ENCODE measurements around the gene PLOD1.

The PLOD1 gene

GRCh38 chr1:11960715-11961114, 26.2 kb downstream of the PLOD1 start:
- Histone ChIP-seq H3K9me3 (no peaks in the 10 kb centered on the region), H3K36me3 (peaks cover 60% of the 10 kb centered on the region), H3K27me3 (no peaks in the 10 kb centered on the region), H3K4me3 (ENCODE audit: low read depth in 1 of 2, low read length in 1 of 2) (peak overlapping the region; percentile 25 to 53), H3K27ac (peak overlapping the region; percentile 91), H3K4me1 (ENCODE audit: control insufficient read depth in 1 of 2, insufficient read depth in 1 of 2, low read depth in 1 of 2, low read length in 1 of 2) (peaks cover 29 to 35% of the 10 kb centered on the region in 2 experiments)
- TF ChIP-seq CTCF (IDR thresholded peaks at IDR 0.05), result no peak

- H3K27ac ChIP-seq, result peak overlapping the region; percentile 91
- H3K4me3 ChIP-seq (ENCODE audit: low read depth in 1 of 2, low read length in 1 of 2), result peak overlapping the region; percentile 25 to 53
- H3K27me3 ChIP-seq, result no peaks in the 10 kb centered on the region
- peaks cover 65% of the 10 kb centered on the region for H3K36me3 ChIP-seq
- H3K4me1 ChIP-seq (ENCODE audit: control insufficient read depth in 1 of 2, insufficient read depth in 1 of 2, low read depth in 1 of 2, low read length in 1 of 2), result peaks cover 24 to 30% of the 10 kb centered on the region in 2 experiments
- no peak for TF ChIP-seq CTCF (IDR thresholded peaks at IDR 0.05)
- H3K9me3 ChIP-seq, result no peaks in the 10 kb centered on the region
Observed at GRCh38 chr1:11961230-11961629, 26.7 kb downstream of the PLOD1 start.

- H3K36me3 ChIP-seq, result peaks cover 55% of the 10 kb centered on the region
- peak overlapping the region; percentile 40 for H3K27ac ChIP-seq
- H3K27me3 ChIP-seq, result no peaks in the 10 kb centered on the region
- H3K9me3 ChIP-seq, result no peaks in the 10 kb centered on the region
- H3K4me1 ChIP-seq (ENCODE audit: control insufficient read depth in 1 of 2, insufficient read depth in 1 of 2, low read depth in 1 of 2, low read length in 1 of 2), result peaks cover 25 to 27% of the 10 kb centered on the region in 2 experiments
- no peak for TF ChIP-seq CTCF (IDR thresholded peaks at IDR 0.05)
- H3K4me3 ChIP-seq (ENCODE audit: low read depth in 1 of 2, low read length in 1 of 2), result no peak overlapping the region
Observed at GRCh38 chr1:11963622-11964021, 29.1 kb downstream of the PLOD1 start.

- no peaks in the 10 kb centered on the region for H3K27me3 ChIP-seq
- no peak for TF ChIP-seq CTCF (IDR thresholded peaks at IDR 0.05)
- H3K27ac ChIP-seq, result no peak overlapping the region
- H3K4me3 ChIP-seq (ENCODE audit: low read depth in 1 of 2, low read length in 1 of 2), result no peak overlapping the region
- H3K36me3 ChIP-seq, result peaks cover 60% of the 10 kb centered on the region
- H3K4me1 ChIP-seq (ENCODE audit: control insufficient read depth in 1 of 2, insufficient read depth in 1 of 2, low read depth in 1 of 2, low read length in 1 of 2), result peaks cover 25 to 27% of the 10 kb centered on the region in 2 experiments
- no peaks in the 10 kb centered on the region for H3K9me3 ChIP-seq
Observed at GRCh38 chr1:11964656-11965055, 30.1 kb downstream of the PLOD1 start.

GRCh38 chr1:11967028-11967547, 32.6 kb downstream of the PLOD1 start:
- H3K4me3 ChIP-seq (ENCODE audit: low read depth in 1 of 2, low read length in 1 of 2), result no peak overlapping the region
- H3K27ac ChIP-seq, result peak overlapping the region; percentile 46
- TF ChIP-seq CTCF (IDR thresholded peaks at IDR 0.05), result peak; percentile 60

More at GRCh38 chr1:11967028-11967547, 32.6 kb downstream of the PLOD1 start:
- Histone ChIP-seq H3K4me1 (ENCODE audit: control insufficient read depth in 1 of 2, insufficient read depth in 1 of 2, low read depth in 1 of 2, low read length in 1 of 2) (peaks cover 3 to 4% of the 10 kb centered on the region in 2 experiments), H3K9me3 (no peaks in the 10 kb centered on the region), H3K36me3 (peaks cover 76% of the 10 kb centered on the region), H3K27me3 (no peaks in the 10 kb centered on the region)
